NB4 (cell line): Measurements from ENCODE around the gene PALD1.

Experiments
- DNase-seq: peaks from one replicate; pipeline ENCODE4 v3.0.0; 2010; ENCODE audit warnings: low read depth
- H3K4me3 ChIP-seq: one replicate; pipeline ENCODE4 v1.5.1; 2011; ENCODE audit warnings: mild to moderate bottlenecking, low read depth, low read length, moderate library complexity
- CTCF ChIP-seq: IDR thresholded peaks from one replicate; pipeline ENCODE4 v1.5.1; 2012; ENCODE audit warnings: low read depth, low read length
- MAX ChIP-seq: IDR thresholded peaks from 2 replicates; pipeline ENCODE4 v1.6.1; 2011; ENCODE audit warnings: low read depth, low read length
- MYC ChIP-seq: IDR thresholded peaks from 2 replicates; pipeline ENCODE4 v1.6.1; 2011; ENCODE audit warnings: low read depth, low read length
- POLR2A ChIP-seq: IDR thresholded peaks from 2 replicates; pipeline ENCODE4 v1.6.1; 2011; ENCODE audit warnings: mild to moderate bottlenecking; ENCODE audit not compliant: insufficient read length; ENCODE audit errors: extremely low read depth

Gene PALD1

GRCh38 chr10:70559861-70560260 is 81.3 kb downstream of the PALD1 start:
- DNase-seq: no peak

GRCh38 chr10:70560511-70560941 is 82.0 kb downstream of the PALD1 start:
- TF ChIP-seq POLR2A (no peak), MYC (no peak), MAX (no peak), CTCF (no peak)
- no peak overlapping the region for H3K4me3 ChIP-seq
- no peak for DNase-seq

More at GRCh38 chr10:70559861-70560260, 81.3 kb downstream of the PALD1 start:
- H3K4me3 ChIP-seq: no peak overlapping the region
- no peak for TF ChIP-seq MAX
- no peak for TF ChIP-seq CTCF
- TF ChIP-seq POLR2A: no peak
- no peak for TF ChIP-seq MYC

- no peak overlapping the region for H3K4me3 ChIP-seq
- TF ChIP-seq POLR2A (no peak), MAX (no peak), MYC (no peak), CTCF (no peak)
- no peak for DNase-seq
These were observed 82.5 kb downstream of the PALD1 start for GRCh38 chr10:70561070-70561469.

- no peak for DNase-seq
- no peak overlapping the region for H3K4me3 ChIP-seq
- TF ChIP-seq MYC: no peak
- no peak for TF ChIP-seq MAX
- TF ChIP-seq POLR2A: no peak
- no peak for TF ChIP-seq CTCF
These were observed 83.0 kb downstream of the PALD1 start for GRCh38 chr10:70561558-70561957.

- no peak for TF ChIP-seq MAX
- TF ChIP-seq POLR2A: no peak
- no peak for TF ChIP-seq CTCF
- no peak for TF ChIP-seq MYC
- no peak overlapping the region for H3K4me3 ChIP-seq
- no peak for DNase-seq
These were observed 83.6 kb downstream of the PALD1 start for GRCh38 chr10:70562036-70562755.
